GM23338 (cell line): ENCODE measurements around the gene PGAM5. TPM values are rescaled to one million over a fixed set of nuclear protein-coding genes. Genes with fewer than 3 reads are reported as not detected.
A peak's percentile ranks its signal among the peaks of the same experiment; 100 is the strongest.

ENCODE experiments used
- ATAC-seq: fragments of 200-7000 bp; cut with Tn5 transposase; 3 replicates; pipeline ENCODE4 v1.9.1; 2020
- DNase-seq: peaks from one replicate; pipeline ENCODE4 v3.0.0-alpha.2; 2015; ENCODE audit warnings: low spot score
- H2AFZ ChIP-seq: fragments of 200-600 bp; sonication (generic); 2 replicates; pipeline ENCODE4 v1.8.0; 2016; ENCODE audit warnings: antibody characterized with exemption, mild to moderate bottlenecking, moderate library complexity
- H3F3A ChIP-seq: fragments of 200-600 bp; sonication (generic); replicated peaks from 2 replicates; pipeline ENCODE4 v1.8.0; 2017; ENCODE audit warnings: antibody characterized with exemption, mixed run types, low read depth
- H3K27ac ChIP-seq: fragments of 200-600 bp; sonication (generic); 2 replicates; pipeline ENCODE4 v1.6.1; 2016; ENCODE audit warnings: low read depth
- H3K27me3 ChIP-seq: fragments of 200-600 bp; sonication (generic); 2 replicates; pipeline ENCODE4 v1.8.0; 2016; ENCODE audit warnings: mild to moderate bottlenecking, mixed run types, moderate library complexity; ENCODE audit not compliant: insufficient read depth
- H3K36me3 ChIP-seq: fragments of 200-600 bp; sonication (generic); 2 replicates; pipeline ENCODE4 v1.8.0; 2016; ENCODE audit warnings: mild to moderate bottlenecking; ENCODE audit not compliant: insufficient read depth
- H3K4me1 ChIP-seq: fragments of 200-600 bp; sonication (generic); 2 replicates; pipeline ENCODE4 v1.8.0; 2016; ENCODE audit warnings: mild to moderate bottlenecking, moderate library complexity; ENCODE audit not compliant: insufficient read depth
- H3K4me2 ChIP-seq: fragments of 200-600 bp; sonication (generic); 2 replicates; pipeline ENCODE4 v1.7.1; 2017; ENCODE audit warnings: mixed run types
- H3K4me3 ChIP-seq: fragments of 200-600 bp; sonication (generic); 2 replicates; pipeline ENCODE4 v1.6.1; 2016; ENCODE audit warnings: mixed run types
- H3K79me2 ChIP-seq: fragments of 200-600 bp; sonication (generic); replicated peaks from 2 replicates; pipeline ENCODE4 v1.8.0; 2017; ENCODE audit warnings: mild to moderate bottlenecking; ENCODE audit not compliant: insufficient read depth
- H3K9me2 ChIP-seq: fragments of 200-600 bp; sonication (generic); 2 replicates; pipeline ENCODE4 v1.8.0; 2017; ENCODE audit not compliant: insufficient read depth
- H4K20me1 ChIP-seq: fragments of 200-600 bp; sonication (generic); replicated peaks from 2 replicates; pipeline ENCODE4 v1.8.0; 2017; ENCODE audit warnings: mild to moderate bottlenecking; ENCODE audit not compliant: insufficient read depth
- H3K27ac Mint-ChIP-seq: 2 replicates; pipeline ENCODE4 v1.8.0; 2020; ENCODE audit warnings: inconsistent platforms, mild to moderate bottlenecking, moderate library complexity, mixed read lengths
- H3K27me3 Mint-ChIP-seq: 3 replicates; pipeline ENCODE4 v1.8.0; 2022; ENCODE audit warnings: low read depth, mild to moderate bottlenecking, moderate library complexity, mixed read lengths, inconsistent platforms; ENCODE audit not compliant: insufficient read depth, poor library complexity
- H3K36me3 Mint-ChIP-seq: 3 replicates; pipeline ENCODE4 v1.8.0; 2021; ENCODE audit warnings: low read depth, mild to moderate bottlenecking, inconsistent platforms, moderate library complexity, mixed read lengths
- H3K4me1 Mint-ChIP-seq: 3 replicates; pipeline ENCODE4 v1.8.0; 2020; ENCODE audit warnings: mild to moderate bottlenecking, inconsistent platforms, mixed read lengths
- H3K4me3 Mint-ChIP-seq: 3 replicates; pipeline ENCODE4 v1.8.0; 2021; ENCODE audit warnings: moderate library complexity, mild to moderate bottlenecking, inconsistent platforms, mixed read lengths
- H3K9me3 Mint-ChIP-seq: 3 replicates; pipeline ENCODE4 v1.8.0; 2020; ENCODE audit warnings: moderate library complexity, mild to moderate bottlenecking, inconsistent platforms, mixed read lengths
- EZH2 ChIP-seq: fragments of 200-600 bp; sonication (generic); IDR thresholded peaks from one replicate; pipeline ENCODE4 v1.8.0; 2017; ENCODE audit warnings: antibody characterized with exemption, mild to moderate bottlenecking, low read depth; ENCODE audit not compliant: unreplicated experiment
- EZH2phosphoT487 ChIP-seq: fragments of 200-600 bp; sonication (generic); IDR thresholded peaks from one replicate; pipeline ENCODE4 v1.8.1; 2018; ENCODE audit warnings: antibody characterized with exemption; ENCODE audit not compliant: unreplicated experiment
- JUNB ChIP-seq: IDR thresholded peaks from one replicate; pipeline ENCODE4 v1.6.1; 2016; ENCODE audit warnings: antibody characterized with exemption; ENCODE audit not compliant: unreplicated experiment
- POLR2AphosphoS5 ChIP-seq: IDR thresholded peaks from 2 replicates; pipeline ENCODE4 v1.6.1; 2016; ENCODE audit warnings: antibody characterized with exemption, low read depth
- STAT1 ChIP-seq: IDR thresholded peaks from one replicate; pipeline ENCODE4 v1.6.1; 2016; ENCODE audit warnings: antibody characterized with exemption; ENCODE audit not compliant: unreplicated experiment
- ZNF114 ChIP-seq: fragments of 250-450 bp; sonication (Bioruptor Pico); IDR thresholded peaks from 2 replicates; pipeline ENCODE4 v1.5.0; 2020; ENCODE audit warnings: mild to moderate bottlenecking, moderate library complexity
- ZNF331 ChIP-seq: fragments of 250-450 bp; sonication (Bioruptor Pico); IDR thresholded peaks from 2 replicates; pipeline ENCODE4 v1.5.0; 2020; ENCODE audit warnings: low read depth, mild to moderate bottlenecking, moderate library complexity
- polyA plus RNA-seq: library from polyadenylated mRNA; unstranded; fragments of >200 nt; fragmentation: Nextera tagmentation; extraction: Ambion mirVana; gene quantifications from 2 replicates; pipeline ENCODE4 v1.2.1, GENCODE V29; 2016
- total RNA-seq: library from RNA; depleted of rRNA; stranded (reverse); fragments of >200 nt; shearing (Covaris generic); gene quantifications from 2 replicates; pipeline ENCODE4 v1.2.3, GENCODE V29; 2014
- TF ChIP-seq, protein P1 (sequence below): fragments of 250-450 bp; sonication (Bioruptor Pico); IDR thresholded peaks from 2 replicates; pipeline ENCODE4 v1.5.0; 2020; ENCODE audit warnings: mild to moderate bottlenecking, moderate library complexity
- TF ChIP-seq, protein P2 (sequence below), 2 experiments: fragments of 200-600 bp in 1 of 2; sonication (generic) in 1 of 2; conservative IDR thresholded peaks; 2 replicates each; pipeline versions ENCODE4 v1.5.1 to v1.6.1; 2016 to 2017; ENCODE audit warnings: antibody characterized with exemption in 2 of 2, low read depth in 2 of 2, mild to moderate bottlenecking in 2 of 2, moderate library complexity in 1 of 2

PGAM5 gene
- total and polyA plus RNA-seq, 2 experiments from 2014 or later, result 31.1 to 108 TPM

DNA sequence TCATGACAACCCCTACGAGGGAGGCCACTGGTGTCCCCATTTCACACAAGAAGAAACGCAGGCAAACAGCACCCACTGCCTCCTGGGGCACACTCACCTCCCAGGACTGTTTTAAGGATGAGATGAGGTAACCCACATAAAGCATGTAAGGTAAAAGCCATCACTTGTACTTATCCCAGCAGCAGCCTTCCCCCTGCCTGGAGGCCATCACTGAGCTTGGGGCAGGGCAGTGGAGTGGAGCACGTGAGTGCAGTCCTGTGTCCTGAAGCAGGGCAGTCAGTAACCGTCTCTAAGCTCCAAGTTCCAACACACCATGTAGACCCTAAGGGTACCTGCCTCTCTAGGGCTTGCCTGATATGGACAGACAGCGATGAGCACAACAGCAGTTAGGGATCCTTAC lies 25.2 kb upstream of the PGAM5 start:
- no peak for DNase-seq
- Histone ChIP-seq H3K9me2 (no peaks in the 10 kb centered on the region), H3F3A (0 out of 2 replicates have a peak, but pooled peaks cover 3% of the 10 kb centered on the region), H3K4me3 (peak overlapping the region; percentile 69; the same call in 1 of the 2 replicates), H4K20me1 (peaks cover 48% of the 10 kb centered on the region), H3K4me2 (peak overlapping the region; percentile 76; the same call in 1 of the 2 replicates), H3K36me3 (no peaks in the 10 kb centered on the region), H3K27ac (no peak overlapping the region), H3K27me3 (peaks cover 15% of the 10 kb centered on the region), H3K4me1 (peaks cover 3% of the 10 kb centered on the region; the same call in 1 of the 2 replicates), H2AFZ (no peak overlapping the region), H3K79me2 (peaks cover 55% of the 10 kb centered on the region)
- no peak overlapping the region for H3K27ac Mint-ChIP-seq
- H3K4me1 Mint-ChIP-seq, result peaks cover 21% of the 10 kb centered on the region
- ATAC-seq, result no peak
- no peak for TF ChIP-seq POLR2AphosphoS5
- no peak for TF ChIP-seq STAT1
- TF ChIP-seq, protein P1, sequence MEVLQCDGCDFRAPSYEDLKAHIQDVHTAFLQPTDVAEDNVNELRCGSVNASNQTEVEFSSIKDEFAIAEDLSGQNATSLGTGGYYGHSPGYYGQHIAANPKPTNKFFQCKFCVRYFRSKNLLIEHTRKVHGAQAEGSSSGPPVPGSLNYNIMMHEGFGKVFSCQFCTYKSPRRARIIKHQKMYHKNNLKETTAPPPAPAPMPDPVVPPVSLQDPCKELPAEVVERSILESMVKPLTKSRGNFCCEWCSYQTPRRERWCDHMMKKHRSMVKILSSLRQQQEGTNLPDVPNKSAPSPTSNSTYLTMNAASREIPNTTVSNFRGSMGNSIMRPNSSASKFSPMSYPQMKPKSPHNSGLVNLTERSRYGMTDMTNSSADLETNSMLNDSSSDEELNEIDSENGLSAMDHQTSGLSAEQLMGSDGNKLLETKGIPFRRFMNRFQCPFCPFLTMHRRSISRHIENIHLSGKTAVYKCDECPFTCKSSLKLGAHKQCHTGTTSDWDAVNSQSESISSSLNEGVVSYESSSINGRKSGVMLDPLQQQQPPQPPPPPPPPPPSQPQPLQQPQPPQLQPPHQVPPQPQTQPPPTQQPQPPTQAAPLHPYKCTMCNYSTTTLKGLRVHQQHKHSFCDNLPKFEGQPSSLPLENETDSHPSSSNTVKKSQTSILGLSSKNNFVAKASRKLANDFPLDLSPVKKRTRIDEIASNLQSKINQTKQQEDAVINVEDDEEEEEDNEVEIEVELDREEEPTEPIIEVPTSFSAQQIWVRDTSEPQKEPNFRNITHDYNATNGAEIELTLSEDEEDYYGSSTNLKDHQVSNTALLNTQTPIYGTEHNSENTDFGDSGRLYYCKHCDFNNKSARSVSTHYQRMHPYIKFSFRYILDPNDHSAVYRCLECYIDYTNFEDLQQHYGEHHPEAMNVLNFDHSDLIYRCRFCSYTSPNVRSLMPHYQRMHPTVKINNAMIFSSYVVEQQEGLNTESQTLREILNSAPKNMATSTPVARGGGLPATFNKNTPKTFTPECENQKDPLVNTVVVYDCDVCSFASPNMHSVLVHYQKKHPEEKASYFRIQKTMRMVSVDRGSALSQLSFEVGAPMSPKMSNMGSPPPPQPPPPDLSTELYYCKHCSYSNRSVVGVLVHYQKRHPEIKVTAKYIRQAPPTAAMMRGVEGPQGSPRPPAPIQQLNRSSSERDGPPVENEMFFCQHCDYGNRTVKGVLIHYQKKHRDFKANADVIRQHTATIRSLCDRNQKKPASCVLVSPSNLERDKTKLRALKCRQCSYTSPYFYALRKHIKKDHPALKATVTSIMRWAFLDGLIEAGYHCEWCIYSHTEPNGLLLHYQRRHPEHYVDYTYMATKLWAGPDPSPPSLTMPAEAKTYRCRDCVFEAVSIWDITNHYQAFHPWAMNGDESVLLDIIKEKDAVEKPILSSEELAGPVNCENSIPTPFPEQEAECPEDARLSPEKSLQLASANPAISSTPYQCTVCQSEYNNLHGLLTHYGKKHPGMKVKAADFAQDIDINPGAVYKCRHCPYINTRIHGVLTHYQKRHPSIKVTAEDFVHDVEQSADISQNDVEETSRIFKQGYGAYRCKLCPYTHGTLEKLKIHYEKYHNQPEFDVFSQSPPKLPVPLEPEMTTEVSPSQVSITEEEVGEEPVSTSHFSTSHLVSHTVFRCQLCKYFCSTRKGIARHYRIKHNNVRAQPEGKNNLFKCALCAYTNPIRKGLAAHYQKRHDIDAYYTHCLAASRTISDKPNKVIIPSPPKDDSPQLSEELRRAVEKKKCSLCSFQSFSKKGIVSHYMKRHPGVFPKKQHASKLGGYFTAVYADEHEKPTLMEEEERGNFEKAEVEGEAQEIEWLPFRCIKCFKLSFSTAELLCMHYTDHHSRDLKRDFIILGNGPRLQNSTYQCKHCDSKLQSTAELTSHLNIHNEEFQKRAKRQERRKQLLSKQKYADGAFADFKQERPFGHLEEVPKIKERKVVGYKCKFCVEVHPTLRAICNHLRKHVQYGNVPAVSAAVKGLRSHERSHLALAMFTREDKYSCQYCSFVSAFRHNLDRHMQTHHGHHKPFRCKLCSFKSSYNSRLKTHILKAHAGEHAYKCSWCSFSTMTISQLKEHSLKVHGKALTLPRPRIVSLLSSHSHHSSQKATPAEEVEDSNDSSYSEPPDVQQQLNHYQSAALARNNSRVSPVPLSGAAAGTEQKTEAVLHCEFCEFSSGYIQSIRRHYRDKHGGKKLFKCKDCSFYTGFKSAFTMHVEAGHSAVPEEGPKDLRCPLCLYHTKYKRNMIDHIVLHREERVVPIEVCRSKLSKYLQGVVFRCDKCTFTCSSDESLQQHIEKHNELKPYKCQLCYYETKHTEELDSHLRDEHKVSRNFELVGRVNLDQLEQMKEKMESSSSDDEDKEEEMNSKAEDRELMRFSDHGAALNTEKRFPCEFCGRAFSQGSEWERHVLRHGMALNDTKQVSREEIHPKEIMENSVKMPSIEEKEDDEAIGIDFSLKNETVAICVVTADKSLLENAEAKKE (CRISPR knock-in tag), result no peak
- TF ChIP-seq ZNF114 (CRISPR knock-in tag), result no peak
- no peak for TF ChIP-seq JUNB
- TF ChIP-seq, protein P2, sequence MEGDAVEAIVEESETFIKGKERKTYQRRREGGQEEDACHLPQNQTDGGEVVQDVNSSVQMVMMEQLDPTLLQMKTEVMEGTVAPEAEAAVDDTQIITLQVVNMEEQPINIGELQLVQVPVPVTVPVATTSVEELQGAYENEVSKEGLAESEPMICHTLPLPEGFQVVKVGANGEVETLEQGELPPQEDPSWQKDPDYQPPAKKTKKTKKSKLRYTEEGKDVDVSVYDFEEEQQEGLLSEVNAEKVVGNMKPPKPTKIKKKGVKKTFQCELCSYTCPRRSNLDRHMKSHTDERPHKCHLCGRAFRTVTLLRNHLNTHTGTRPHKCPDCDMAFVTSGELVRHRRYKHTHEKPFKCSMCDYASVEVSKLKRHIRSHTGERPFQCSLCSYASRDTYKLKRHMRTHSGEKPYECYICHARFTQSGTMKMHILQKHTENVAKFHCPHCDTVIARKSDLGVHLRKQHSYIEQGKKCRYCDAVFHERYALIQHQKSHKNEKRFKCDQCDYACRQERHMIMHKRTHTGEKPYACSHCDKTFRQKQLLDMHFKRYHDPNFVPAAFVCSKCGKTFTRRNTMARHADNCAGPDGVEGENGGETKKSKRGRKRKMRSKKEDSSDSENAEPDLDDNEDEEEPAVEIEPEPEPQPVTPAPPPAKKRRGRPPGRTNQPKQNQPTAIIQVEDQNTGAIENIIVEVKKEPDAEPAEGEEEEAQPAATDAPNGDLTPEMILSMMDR (conservative IDR thresholded peaks at IDR 0.05; ENCODE audit: low read depth in 2 of 2), result no peak
- no peak for TF ChIP-seq EZH2phosphoT487
- no peak for TF ChIP-seq EZH2
- TF ChIP-seq ZNF331 (CRISPR knock-in tag), result no peak
- H3K4me3 Mint-ChIP-seq, result peak overlapping the region; percentile 72
- peaks cover 26% of the 10 kb centered on the region for H3K36me3 Mint-ChIP-seq
- no peaks in the 10 kb centered on the region for H3K9me3 Mint-ChIP-seq
- peaks cover 11% of the 10 kb centered on the region for H3K27me3 Mint-ChIP-seq
